ENCODE measurements around the gene ODF2. TPM values are rescaled to one million over a fixed set of nuclear protein-coding genes. Genes with fewer than 3 reads are reported as not detected.

The ODF2 gene
- polyA plus RNA-seq, 1 of the 3 experiments (the other 2 are of a cell fraction), result 35.7 TPM

GRCh38 chr9:128495804-128496417, 40.1 kb downstream of the ODF2 start (continued):
- TF ChIP-seq ZBTB33 (IDR thresholded peaks at IDR 0.05; ENCODE audit: borderline replicate concordance, low read depth), result no peak
- no peak for TF ChIP-seq ELF1 (IDR thresholded peaks at IDR 0.05)
- TF ChIP-seq SIN3A (IDR thresholded peaks at IDR 0.05; ENCODE audit: borderline replicate concordance, low read depth, low read length), result no peak

- Histone ChIP-seq H2AFZ (ENCODE audit: low read depth) (no peak overlapping the region), H4K20me1 (ENCODE audit: insufficient read depth) (no peaks in the 10 kb centered on the region), H3K79me2 (ENCODE audit: insufficient read depth) (no peaks in the 10 kb centered on the region), H3K27me3 (ENCODE audit: insufficient read depth) (no peaks in the 10 kb centered on the region), H3K9me3 (no peaks in the 10 kb centered on the region), H3F3A (replicated peaks; ENCODE audit: insufficient read depth) (peaks cover 16% of the 10 kb centered on the region), H3K4me3 (ENCODE audit: low read depth in 2 of 2, low read length in 1 of 2) (no peak overlapping the region), H3K9ac (no peak overlapping the region), H3K4me1 (ENCODE audit: control insufficient read depth in 1 of 2, insufficient read depth in 2 of 2, low read depth in 1 of 2, low read length in 1 of 2) (no peaks in the 10 kb centered on the region; a peak in 1 of 4 replicates), H3K9me2 (no peaks in the 10 kb centered on the region), H3K36me3 (replicated peaks in 1 of 2; ENCODE audit: control insufficient read depth in 1 of 2, insufficient read depth in 2 of 2, low read length in 1 of 2) (peaks cover 38 to 53% of the 10 kb centered on the region in 2 experiments), H3K27ac (ENCODE audit: low read depth in 2 of 2, low read length in 1 of 2) (no peak overlapping the region), H3K4me2 (no peak overlapping the region)
- POLR2A ChIA-PET, result no interaction called here
- CTCF ChIA-PET, result no interaction called here
- no peak for TF ChIP-seq MAX (IDR thresholded peaks at IDR 0.05; ENCODE audit: low read depth)
- no peak for TF ChIP-seq NRF1 (IDR thresholded peaks at IDR 0.05; ENCODE audit: low read depth, low read length)
- TF ChIP-seq MXI1 (IDR thresholded peaks at IDR 0.05; ENCODE audit: low read depth, low read length), result no peak
- TF ChIP-seq GABPA (IDR thresholded peaks at IDR 0.05; ENCODE audit: low read depth), result no peak
- TF ChIP-seq EP300 (IDR thresholded peaks at IDR 0.05; ENCODE audit: borderline replicate concordance in 1 of 2, low read depth in 1 of 2, low read length in 1 of 2), result no peak
- TF ChIP-seq RAD21 (IDR thresholded peaks at IDR 0.05; ENCODE audit: low read length), result no peak
- no peak for DNase-seq
- 94% methylated on average over 11 of the region's 11 CpGs for WGBS (ENCODE audit: low lambda C conversion rate)
Observed at GRCh38 chr9:128497824-128498610, 42.2 kb downstream of the ODF2 start.

- CTCF ChIA-PET, result no interaction called here
- 97% methylated on average over 9 of the region's 9 CpGs for WGBS (ENCODE audit: low lambda C conversion rate)
- Histone ChIP-seq H3K36me3 (replicated peaks in 1 of 2; ENCODE audit: control insufficient read depth in 1 of 2, insufficient read depth in 2 of 2, low read length in 1 of 2) (peaks cover 36 to 50% of the 10 kb centered on the region in 2 experiments), H3K79me2 (ENCODE audit: insufficient read depth) (no peaks in the 10 kb centered on the region), H3K9me3 (no peaks in the 10 kb centered on the region), H3K4me1 (ENCODE audit: control insufficient read depth in 1 of 2, insufficient read depth in 2 of 2, low read depth in 1 of 2, low read length in 1 of 2) (peaks cover 0 to 2% of the 10 kb centered on the region in 2 experiments; a peak in 1 of 4 replicates), H3K9ac (no peak overlapping the region), H3K4me3 (ENCODE audit: low read depth in 2 of 2, low read length in 1 of 2) (no peak overlapping the region), H3K27ac (ENCODE audit: low read depth in 2 of 2, low read length in 1 of 2) (no peak overlapping the region), H4K20me1 (ENCODE audit: insufficient read depth) (no peaks in the 10 kb centered on the region), H2AFZ (ENCODE audit: low read depth) (no peak overlapping the region), H3K9me2 (no peaks in the 10 kb centered on the region), H3K4me2 (no peak overlapping the region), H3K27me3 (ENCODE audit: insufficient read depth) (no peaks in the 10 kb centered on the region), H3F3A (replicated peaks; ENCODE audit: insufficient read depth) (peaks cover 16% of the 10 kb centered on the region)
- TF ChIP-seq RXRA (IDR thresholded peaks at IDR 0.05; ENCODE audit: borderline replicate concordance, low read depth) (no peak), MEF2A (IDR thresholded peaks at IDR 0.05; ENCODE audit: borderline replicate concordance, low read depth) (no peak), POLR2AphosphoS5 (IDR thresholded peaks at IDR 0.05; ENCODE audit: low read depth, low read length) (no peak), TAF1 (IDR thresholded peaks at IDR 0.05; ENCODE audit: borderline replicate concordance, low read depth, low read length) (no peak), JUND (IDR thresholded peaks at IDR 0.05) (no peak), USF1 (IDR thresholded peaks at IDR 0.05; ENCODE audit: borderline replicate concordance, low read depth) (no peak)
- DNase-seq, result no peak
- POLR2A ChIA-PET, result no interaction called here
Observed at GRCh38 chr9:128498911-128499310, 43.1 kb downstream of the ODF2 start.
